Measurements from ENCODE around the gene PAXX. TPM values are rescaled to one million over a fixed set of nuclear protein-coding genes. Genes with fewer than 3 reads are reported as not detected.

PAXX gene
- polyA plus RNA-seq, 1 donor from 2014 or later = 276 TPM

- Histone ChIP-seq H3K9me2 (ENCODE audit: insufficient read depth, low read length) (no peaks in the 10 kb centered on the region), H4K20me1 (ENCODE audit: insufficient read depth) (no peaks in the 10 kb centered on the region), H3K9me3 (ENCODE audit: low read length) (no peaks in the 10 kb centered on the region), H3F3A (ENCODE audit: insufficient read depth, low read length, poor library complexity, severe bottlenecking) (no peaks in the 10 kb centered on the region), H3K9ac (ENCODE audit: low read length) (no peak overlapping the region), H3K4me3 (ENCODE audit: low read length) (no peak overlapping the region), H3K27ac (ENCODE audit: low read length) (no peak overlapping the region), H3K4me2 (ENCODE audit: low read length) (no peak overlapping the region), H3K27me3 (ENCODE audit: insufficient read depth, low read depth, low read length) (no peaks in the 10 kb centered on the region), H3K79me2 (replicated peaks; ENCODE audit: insufficient read depth, low read length) (no peaks in the 10 kb centered on the region), H2AFZ (ENCODE audit: low read depth, low read length) (no peak overlapping the region), H3K36me3 (ENCODE audit: insufficient read depth, low read length) (no peaks in the 10 kb centered on the region)
- TF ChIP-seq POLR2AphosphoS5 (IDR thresholded peaks at IDR 0.05) = no peak
- TF ChIP-seq EP300 (conservative IDR thresholded peaks at IDR 0.05; ENCODE audit: poor library complexity, severe bottlenecking) = no peak
- no peak for TF ChIP-seq RAD21 (conservative IDR thresholded peaks at IDR 0.05)
- no peak for TF ChIP-seq EZH2 (IDR thresholded peaks at IDR 0.05; ENCODE audit: borderline replicate concordance, insufficient read depth, low read length, poor library complexity, severe bottlenecking)
- TF ChIP-seq CTCF (IDR thresholded peaks at IDR 0.05; ENCODE audit: poor library complexity, severe bottlenecking) = no peak
- TF ChIP-seq, protein P1, sequence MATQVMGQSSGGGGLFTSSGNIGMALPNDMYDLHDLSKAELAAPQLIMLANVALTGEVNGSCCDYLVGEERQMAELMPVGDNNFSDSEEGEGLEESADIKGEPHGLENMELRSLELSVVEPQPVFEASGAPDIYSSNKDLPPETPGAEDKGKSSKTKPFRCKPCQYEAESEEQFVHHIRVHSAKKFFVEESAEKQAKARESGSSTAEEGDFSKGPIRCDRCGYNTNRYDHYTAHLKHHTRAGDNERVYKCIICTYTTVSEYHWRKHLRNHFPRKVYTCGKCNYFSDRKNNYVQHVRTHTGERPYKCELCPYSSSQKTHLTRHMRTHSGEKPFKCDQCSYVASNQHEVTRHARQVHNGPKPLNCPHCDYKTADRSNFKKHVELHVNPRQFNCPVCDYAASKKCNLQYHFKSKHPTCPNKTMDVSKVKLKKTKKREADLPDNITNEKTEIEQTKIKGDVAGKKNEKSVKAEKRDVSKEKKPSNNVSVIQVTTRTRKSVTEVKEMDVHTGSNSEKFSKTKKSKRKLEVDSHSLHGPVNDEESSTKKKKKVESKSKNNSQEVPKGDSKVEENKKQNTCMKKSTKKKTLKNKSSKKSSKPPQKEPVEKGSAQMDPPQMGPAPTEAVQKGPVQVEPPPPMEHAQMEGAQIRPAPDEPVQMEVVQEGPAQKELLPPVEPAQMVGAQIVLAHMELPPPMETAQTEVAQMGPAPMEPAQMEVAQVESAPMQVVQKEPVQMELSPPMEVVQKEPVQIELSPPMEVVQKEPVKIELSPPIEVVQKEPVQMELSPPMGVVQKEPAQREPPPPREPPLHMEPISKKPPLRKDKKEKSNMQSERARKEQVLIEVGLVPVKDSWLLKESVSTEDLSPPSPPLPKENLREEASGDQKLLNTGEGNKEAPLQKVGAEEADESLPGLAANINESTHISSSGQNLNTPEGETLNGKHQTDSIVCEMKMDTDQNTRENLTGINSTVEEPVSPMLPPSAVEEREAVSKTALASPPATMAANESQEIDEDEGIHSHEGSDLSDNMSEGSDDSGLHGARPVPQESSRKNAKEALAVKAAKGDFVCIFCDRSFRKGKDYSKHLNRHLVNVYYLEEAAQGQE (IDR thresholded peaks at IDR 0.05; ENCODE audit: borderline replicate concordance) = no peak
- no peak for TF ChIP-seq TAF1 (IDR thresholded peaks at IDR 0.05; ENCODE audit: low read depth)
- TF ChIP-seq SMC3 (conservative IDR thresholded peaks at IDR 0.05; ENCODE audit: poor library complexity) = no peak
- TF ChIP-seq MXI1 (conservative IDR thresholded peaks at IDR 0.05; ENCODE audit: poor library complexity, severe bottlenecking) = no peak
Measured at GRCh38 chr9:136994180-136994887, 2.1 kb downstream of the PAXX start.

DNA sequence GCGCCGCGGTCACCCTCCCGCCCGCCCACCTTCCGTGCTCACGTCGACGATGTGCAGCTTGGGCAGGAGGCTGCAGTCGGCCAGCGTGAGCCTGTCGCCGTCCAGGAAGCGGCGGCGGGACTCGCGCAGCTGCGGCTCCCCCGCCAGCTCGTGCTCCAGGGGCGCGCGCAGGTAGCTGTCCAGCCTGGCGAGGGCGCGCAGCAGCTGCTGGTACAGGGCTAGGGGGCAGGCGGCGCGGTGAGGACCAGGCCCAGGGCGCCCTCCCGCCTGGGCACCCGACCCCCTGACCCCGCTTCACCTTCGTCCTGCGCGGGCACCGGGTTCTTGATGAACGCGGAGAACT, 2.6 kb downstream of the PAXX start:
- no peaks in the 10 kb centered on the region for H3K27me3 ChIP-seq (ENCODE audit: insufficient read depth, low read depth, low read length)
- H3K27ac ChIP-seq (ENCODE audit: low read length) = no peak overlapping the region
- no peaks in the 10 kb centered on the region for H3K79me2 ChIP-seq (replicated peaks; ENCODE audit: insufficient read depth, low read length)
- H3F3A ChIP-seq (ENCODE audit: insufficient read depth, low read length, poor library complexity, severe bottlenecking) = no peaks in the 10 kb centered on the region
- H3K4me3 ChIP-seq (ENCODE audit: low read length) = no peak overlapping the region
- H3K36me3 ChIP-seq (ENCODE audit: insufficient read depth, low read length) = no peaks in the 10 kb centered on the region
- no peak overlapping the region for H3K4me2 ChIP-seq (ENCODE audit: low read length)
- H3K9me2 ChIP-seq (ENCODE audit: insufficient read depth, low read length) = no peaks in the 10 kb centered on the region
- TF ChIP-seq TAF1 (IDR thresholded peaks at IDR 0.05; ENCODE audit: low read depth) (no peak), EZH2 (IDR thresholded peaks at IDR 0.05; ENCODE audit: borderline replicate concordance, insufficient read depth, low read length, poor library complexity, severe bottlenecking) (no peak), EP300 (conservative IDR thresholded peaks at IDR 0.05; ENCODE audit: poor library complexity, severe bottlenecking) (no peak), RAD21 (conservative IDR thresholded peaks at IDR 0.05) (no peak), MXI1 (conservative IDR thresholded peaks at IDR 0.05; ENCODE audit: poor library complexity, severe bottlenecking) (no peak), POLR2AphosphoS5 (IDR thresholded peaks at IDR 0.05) (no peak), SMC3 (conservative IDR thresholded peaks at IDR 0.05; ENCODE audit: poor library complexity) (no peak), CTCF (IDR thresholded peaks at IDR 0.05; ENCODE audit: poor library complexity, severe bottlenecking) (no peak)
- TF ChIP-seq, protein P1 (IDR thresholded peaks at IDR 0.05; ENCODE audit: borderline replicate concordance) = no peak
- no peaks in the 10 kb centered on the region for H4K20me1 ChIP-seq (ENCODE audit: insufficient read depth)
- no peaks in the 10 kb centered on the region for H3K9me3 ChIP-seq (ENCODE audit: low read length)
- H3K9ac ChIP-seq (ENCODE audit: low read length) = no peak overlapping the region
- H2AFZ ChIP-seq (ENCODE audit: low read depth, low read length) = no peak overlapping the region

All from neural cell (in vitro differentiated cells).